BE2C (cell line): ENCODE data around the gene NAALADL1.

ENCODE experiments used
- DNase-seq: peaks from one replicate; pipeline ENCODE4 v3.0.0-alpha.2; 2020
- H3K27me3 ChIP-seq: fragments of 250-450 bp; sonication (Bioruptor Pico); 2 replicates; pipeline ENCODE4 v1.5.1; 2020; ENCODE audit warnings: mild to moderate bottlenecking
- H3K36me3 ChIP-seq: fragments of 250-450 bp; sonication (Bioruptor Pico); 2 replicates; pipeline ENCODE4 v1.5.1; 2020; ENCODE audit warnings: mild to moderate bottlenecking
- H3K4me1 ChIP-seq: fragments of 250-450 bp; sonication (Bioruptor Pico); 2 replicates; pipeline ENCODE4 v1.5.1; 2020
- H3K4me3 ChIP-seq: 2 replicates; pipeline ENCODE4 v1.5.1; 2011; ENCODE audit warnings: low read depth, low read length
- H3K9me3 ChIP-seq: fragments of 250-450 bp; sonication (Bioruptor Pico); 2 replicates; pipeline ENCODE4 v1.5.1; 2020
- TF ChIP-seq, protein P1 (sequence below): IDR thresholded peaks from 2 replicates; pipeline ENCODE4 v1.5.1; 2012; ENCODE audit warnings: mild to moderate bottlenecking, low read depth, low read length

Gene NAALADL1

DNA sequence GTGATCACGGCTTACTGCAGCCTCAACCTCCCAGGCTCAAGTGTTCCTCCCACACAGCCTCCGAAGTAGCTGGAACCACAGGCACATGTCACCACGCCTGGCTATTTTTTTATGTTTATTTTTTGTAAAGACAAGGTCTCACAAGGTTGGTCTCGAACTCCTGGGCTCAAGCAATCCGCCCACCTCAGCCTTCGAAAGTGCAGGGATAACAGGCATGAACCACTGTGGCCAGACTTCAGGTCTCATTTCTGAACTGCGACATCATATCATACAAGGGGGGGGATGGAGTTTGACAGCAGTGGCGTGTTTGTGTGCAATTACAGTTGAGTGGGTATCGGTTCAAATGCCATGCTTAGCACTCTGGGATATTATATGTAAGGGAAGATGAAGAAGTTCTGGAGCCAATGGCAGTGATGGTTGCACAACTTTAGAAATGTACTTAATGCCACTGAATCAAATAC lies 6.9 kb downstream of the NAALADL1 start:
- Histone ChIP-seq H3K4me3 (no peak overlapping the region), H3K9me3 (no peaks in the 10 kb centered on the region), H3K27me3 (no peaks in the 10 kb centered on the region), H3K4me1 (no peaks in the 10 kb centered on the region), H3K36me3 (no peaks in the 10 kb centered on the region)
- TF ChIP-seq, protein P1, sequence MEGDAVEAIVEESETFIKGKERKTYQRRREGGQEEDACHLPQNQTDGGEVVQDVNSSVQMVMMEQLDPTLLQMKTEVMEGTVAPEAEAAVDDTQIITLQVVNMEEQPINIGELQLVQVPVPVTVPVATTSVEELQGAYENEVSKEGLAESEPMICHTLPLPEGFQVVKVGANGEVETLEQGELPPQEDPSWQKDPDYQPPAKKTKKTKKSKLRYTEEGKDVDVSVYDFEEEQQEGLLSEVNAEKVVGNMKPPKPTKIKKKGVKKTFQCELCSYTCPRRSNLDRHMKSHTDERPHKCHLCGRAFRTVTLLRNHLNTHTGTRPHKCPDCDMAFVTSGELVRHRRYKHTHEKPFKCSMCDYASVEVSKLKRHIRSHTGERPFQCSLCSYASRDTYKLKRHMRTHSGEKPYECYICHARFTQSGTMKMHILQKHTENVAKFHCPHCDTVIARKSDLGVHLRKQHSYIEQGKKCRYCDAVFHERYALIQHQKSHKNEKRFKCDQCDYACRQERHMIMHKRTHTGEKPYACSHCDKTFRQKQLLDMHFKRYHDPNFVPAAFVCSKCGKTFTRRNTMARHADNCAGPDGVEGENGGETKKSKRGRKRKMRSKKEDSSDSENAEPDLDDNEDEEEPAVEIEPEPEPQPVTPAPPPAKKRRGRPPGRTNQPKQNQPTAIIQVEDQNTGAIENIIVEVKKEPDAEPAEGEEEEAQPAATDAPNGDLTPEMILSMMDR: no peak
- no peak for DNase-seq

DNA sequence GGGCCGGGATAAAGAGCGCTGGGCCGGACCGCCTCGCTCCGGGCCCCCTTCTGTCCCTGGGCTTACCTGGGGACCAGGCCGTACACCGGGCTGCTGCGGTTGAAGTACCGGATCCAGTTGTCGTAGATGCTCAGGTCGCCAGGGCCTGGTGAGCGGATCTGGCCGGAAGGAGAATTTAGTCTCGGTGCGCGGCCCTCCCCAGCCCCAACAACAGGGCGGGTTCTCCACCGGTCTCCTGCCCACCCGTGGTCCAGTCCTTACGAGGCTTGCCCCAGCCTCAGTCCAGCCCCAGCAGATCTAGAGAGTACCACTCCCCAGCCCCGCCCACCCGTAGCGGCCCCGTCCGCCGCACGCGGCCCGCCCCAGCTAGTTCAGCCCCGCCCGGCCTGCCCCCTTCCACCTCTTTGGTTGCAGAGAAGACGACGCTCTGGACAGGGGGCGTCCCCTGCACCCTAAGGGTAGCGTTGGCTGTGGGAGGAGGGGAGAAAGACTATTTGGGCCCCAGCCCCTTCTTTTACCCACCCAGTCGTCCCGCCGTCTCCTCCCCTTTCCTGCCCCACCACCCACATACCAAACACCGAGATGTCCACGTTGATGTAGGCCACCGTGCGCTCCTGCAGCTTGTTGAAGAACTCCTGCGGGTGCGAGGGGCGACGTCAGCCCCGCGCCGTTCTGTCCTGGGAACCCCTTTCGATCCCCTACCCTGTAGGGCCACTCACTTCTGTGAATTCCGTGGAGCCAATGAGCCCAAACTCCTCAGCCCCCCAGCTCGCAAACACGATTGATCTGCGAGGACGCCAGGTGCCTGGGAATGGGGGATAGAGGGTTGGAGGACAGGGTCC lies 10.6 kb downstream of the NAALADL1 start:
- Histone ChIP-seq H3K4me1 (no peaks in the 10 kb centered on the region), H3K4me3 (no peak overlapping the region), H3K27me3 (no peaks in the 10 kb centered on the region), H3K9me3 (no peaks in the 10 kb centered on the region), H3K36me3 (no peaks in the 10 kb centered on the region)
- TF ChIP-seq, protein P1: no peak
- DNase-seq: no peak

DNA sequence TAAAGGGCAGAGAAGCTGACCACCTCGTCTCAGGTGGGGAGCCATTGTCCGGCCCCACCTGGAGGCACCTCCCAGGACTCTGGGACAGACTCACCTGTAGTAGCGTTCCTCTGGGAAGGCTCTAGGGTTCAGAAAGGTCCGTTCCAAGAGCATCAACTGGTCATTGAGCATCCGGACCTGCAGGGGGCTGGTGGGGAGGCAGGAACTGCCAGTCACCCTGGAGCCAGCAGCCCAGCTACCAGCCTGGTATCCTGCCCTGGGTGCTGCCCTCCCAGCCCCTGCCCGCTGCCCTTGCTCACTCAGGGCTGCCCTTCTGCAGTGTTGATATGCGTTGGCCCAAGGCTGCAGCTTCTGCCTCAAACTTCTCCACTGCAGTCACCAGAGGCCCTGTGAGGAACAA lies 12.6 kb downstream of the NAALADL1 start:
- H3K4me1 ChIP-seq: no peaks in the 10 kb centered on the region
- H3K27me3 ChIP-seq: no peaks in the 10 kb centered on the region; the same call in 1 of the 2 replicates
- H3K9me3 ChIP-seq: no peaks in the 10 kb centered on the region
- TF ChIP-seq, protein P1: no peak
- no peak overlapping the region for H3K4me3 ChIP-seq
- no peak for DNase-seq
- no peaks in the 10 kb centered on the region for H3K36me3 ChIP-seq

DNA sequence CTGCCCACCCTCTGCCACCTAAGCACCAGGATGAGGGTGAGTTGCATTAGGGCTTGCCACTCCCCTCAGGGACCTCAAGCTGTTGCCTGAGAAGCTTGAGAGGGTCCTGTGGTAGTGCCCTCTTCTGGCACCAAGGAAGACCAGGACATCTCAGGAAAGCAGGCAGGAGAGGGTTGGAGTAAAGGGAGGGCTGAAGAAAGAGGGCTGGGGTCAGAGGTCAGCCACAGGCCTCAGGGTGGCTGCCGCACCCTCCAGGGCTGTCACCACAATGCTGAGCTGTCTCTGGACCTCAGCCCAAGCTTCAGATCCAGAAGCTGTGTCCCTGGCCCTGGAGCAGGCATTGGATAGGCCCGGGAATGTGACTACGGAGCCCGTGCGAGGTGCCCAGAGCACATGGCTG lies 13.3 kb downstream of the NAALADL1 start:
- Histone ChIP-seq H3K4me1 (no peaks in the 10 kb centered on the region), H3K27me3 (no peaks in the 10 kb centered on the region; the same call in 1 of the 2 replicates), H3K4me3 (no peak overlapping the region), H3K36me3 (no peaks in the 10 kb centered on the region), H3K9me3 (no peaks in the 10 kb centered on the region)
- no peak for DNase-seq
- TF ChIP-seq, protein P1: no peak

DNA sequence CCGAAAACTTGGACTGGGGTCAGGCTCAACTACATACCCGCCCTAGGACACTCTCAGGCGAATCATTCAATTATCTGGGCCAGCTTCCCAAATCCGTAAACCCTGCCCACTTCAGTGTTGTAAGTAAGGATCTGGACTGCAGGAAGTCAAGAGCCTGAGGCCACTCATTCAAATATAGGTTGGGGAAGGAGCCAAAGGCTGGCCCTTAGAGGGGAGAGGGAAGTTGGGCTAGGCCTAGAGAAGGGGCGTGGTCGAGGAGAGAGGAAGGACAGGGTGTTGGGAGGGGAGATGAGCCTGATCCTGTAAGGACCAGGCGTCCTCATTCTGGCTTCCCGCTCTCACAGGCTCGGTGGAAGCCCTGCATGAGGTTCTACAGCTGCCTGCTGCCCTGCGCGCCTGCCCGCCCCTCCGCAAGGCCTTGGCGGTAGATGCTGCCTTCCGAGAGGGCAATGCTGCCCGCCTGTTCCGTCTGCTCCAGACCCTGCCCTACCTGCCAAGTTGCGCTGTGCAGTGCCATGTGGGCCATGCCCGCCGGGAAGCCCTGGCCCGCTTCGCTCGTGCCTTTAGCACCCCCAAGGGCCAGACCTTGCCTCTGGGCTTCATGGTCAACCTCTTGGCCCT lies 14.4 kb downstream of the NAALADL1 start:
- H3K4me1 ChIP-seq: no peaks in the 10 kb centered on the region
- no peaks in the 10 kb centered on the region for H3K36me3 ChIP-seq
- no peak overlapping the region for H3K4me3 ChIP-seq
- H3K27me3 ChIP-seq: no peaks in the 10 kb centered on the region; the same call in 1 of the 2 replicates
- DNase-seq: no peak
- TF ChIP-seq, protein P1: no peak
- H3K9me3 ChIP-seq: no peaks in the 10 kb centered on the region

DNA sequence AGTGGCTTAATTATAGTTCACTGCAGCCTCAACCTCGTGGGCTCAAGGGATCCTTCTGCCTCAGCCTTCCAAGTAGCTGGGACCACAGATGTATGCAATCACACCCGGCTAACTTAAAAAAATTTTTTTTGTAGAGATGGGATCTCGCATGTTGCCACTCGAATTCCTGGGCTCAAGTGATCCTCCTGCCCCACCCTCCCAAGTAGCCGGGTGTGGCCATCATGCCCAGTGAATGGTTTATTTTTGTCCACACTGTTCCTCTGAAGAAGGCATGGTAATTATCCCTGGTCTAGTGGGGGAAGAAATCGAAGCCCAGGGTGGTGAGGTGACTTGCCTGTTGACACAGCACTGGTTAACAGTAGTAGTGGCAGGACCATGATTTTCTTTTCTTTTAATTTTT lies 15.5 kb downstream of the NAALADL1 start:
- H3K4me3 ChIP-seq: no peak overlapping the region
- H3K36me3 ChIP-seq: no peaks in the 10 kb centered on the region
- no peak for DNase-seq
- H3K9me3 ChIP-seq: no peaks in the 10 kb centered on the region
- no peaks in the 10 kb centered on the region for H3K4me1 ChIP-seq
- TF ChIP-seq, protein P1: no peak
- H3K27me3 ChIP-seq: no peaks in the 10 kb centered on the region; the same call in 1 of the 2 replicates
